HCT116 (cell line): ENCODE measurements around the gene FOXK2.

Experiments used
- CTCF ChIP-seq, 3 experiments: fragments of 200-600 bp in 1 of 3; sonication (generic) in 1 of 3; IDR thresholded peaks in 2 of 3; conservative IDR thresholded peaks in 1 of 3; 2 replicates each; pipeline ENCODE4 v1.5.1; 2012 to 2017; ENCODE audit warnings: low read depth in 2 of 3, low read length in 2 of 3, antibody characterized with exemption in 1 of 3, borderline replicate concordance in 1 of 3, control low read depth in 1 of 3, mild to moderate bottlenecking in 1 of 3, mixed read lengths in 1 of 3, mixed run types in 1 of 3, moderate library complexity in 1 of 3; ENCODE audit not compliant: insufficient read depth in 1 of 3
- EGR1 ChIP-seq: IDR thresholded peaks from 2 replicates; pipeline ENCODE4 v1.6.1; 2012; ENCODE audit warnings: low read depth
- EZH2 ChIP-seq: fragments of 200-600 bp; sonication (generic); IDR thresholded peaks from 2 replicates; pipeline ENCODE4 v1.6.1; 2017; ENCODE audit warnings: antibody characterized with exemption, mixed run types
- EZH2phosphoT487 ChIP-seq: fragments of 200-600 bp; IDR thresholded peaks from 2 replicates; pipeline ENCODE4 v1.6.1; 2018; ENCODE audit warnings: antibody characterized with exemption, borderline replicate concordance
- JUND ChIP-seq: IDR thresholded peaks from 2 replicates; pipeline ENCODE4 v1.6.1; 2012
- POLR2A ChIP-seq: IDR thresholded peaks from 2 replicates; pipeline ENCODE4 v1.7.0; 2011; ENCODE audit warnings: borderline replicate concordance; ENCODE audit not compliant: insufficient read depth, insufficient read length; ENCODE audit errors: extremely low read depth
- POLR2AphosphoS5 ChIP-seq: IDR thresholded peaks from 2 replicates; pipeline ENCODE4 v1.6.1; 2011; ENCODE audit warnings: mild to moderate bottlenecking, low read depth, low read length, moderate library complexity
- REST ChIP-seq: IDR thresholded peaks from 2 replicates; pipeline ENCODE4 v1.6.1; 2012; ENCODE audit warnings: low read depth
- SIN3A ChIP-seq: IDR thresholded peaks from 2 replicates; pipeline ENCODE4 v1.6.1; 2012; ENCODE audit warnings: low read depth
- YY1 ChIP-seq: IDR thresholded peaks from 2 replicates; pipeline ENCODE4 v1.6.1; 2011; ENCODE audit warnings: low read length, low read depth, moderate library complexity, mild to moderate bottlenecking; ENCODE audit not compliant: insufficient replicate concordance; ENCODE audit errors: extremely low read depth
- ZNF274 ChIP-seq: fragments of 200-500 bp; sonication (Bioruptor generic); IDR thresholded peaks from 2 replicates; pipeline ENCODE4 v1.6.1; 2014; ENCODE audit warnings: mild to moderate bottlenecking, low read depth, low read length, inconsistent platforms

- TF ChIP-seq REST (no peak), CTCF (IDR thresholded peaks at IDR 0.05 in 2 of 3, conservative IDR thresholded peaks at IDR 0.05 in 1 of 3; ENCODE audit: borderline replicate concordance in 1 of 3, insufficient read depth in 1 of 3, low read depth in 2 of 3, low read length in 2 of 3) (no peak), SIN3A (no peak), EGR1 (no peak), EZH2 (no peak), POLR2AphosphoS5 (no peak), POLR2A (no peak), EZH2phosphoT487 (no peak), ZNF274 (no peak), JUND (no peak), YY1 (no peak)
These were observed 130.1 kb downstream of the FOXK2 start for GRCh38 chr17:82649501-82650261.
